Breast epithelium (tissue), 4 donors: ENCODE results near the gene FHOD3. TPM values are rescaled to one million over a fixed set of nuclear protein-coding genes. Genes with fewer than 3 reads are reported as not detected.

Experiments
- DNase-seq, 2 donors: peaks; one replicate each; pipeline ENCODE4 v3.0.0-alpha.2; 2019; ENCODE audit warnings: low spot score in 2 of 2
- H3K27ac ChIP-seq, 2 donors: fragments of 200-600 bp; sonication (generic) in 1 of 2; one replicate each; pipeline ENCODE4 v1.5.1; 2016 to 2019; ENCODE audit warnings: mild to moderate bottlenecking in 1 of 2
- H3K27me3 ChIP-seq, 2 donors: fragments of 200-600 bp; sonication (generic) in 1 of 2; one replicate each; pipeline versions ENCODE4 v1.5.1 to v1.6.0; 2017 to 2019; ENCODE audit warnings: control low read depth in 1 of 2, mild to moderate bottlenecking in 1 of 2
- H3K36me3 ChIP-seq: fragments of 200-600 bp; one replicate; pipeline ENCODE4 v1.5.1; 2019
- H3K4me1 ChIP-seq, 2 donors: fragments of 200-600 bp; sonication (generic); one replicate each; pipeline ENCODE4 v1.5.1; 2016 to 2019; ENCODE audit warnings: control low read depth in 1 of 2
- H3K4me3 ChIP-seq, 3 donors: fragments of 200-600 bp; sonication (generic); 1 replicate in 2 of 3; 2 replicates in 1 of 3; pipeline ENCODE4 v1.5.1; 2016 to 2019; ENCODE audit warnings: mild to moderate bottlenecking in 3 of 3, moderate library complexity in 2 of 3
- H3K9me3 ChIP-seq, 2 donors: fragments of 200-600 bp; sonication (generic) in 1 of 2; one replicate each; pipeline ENCODE4 v1.5.1; 2016 to 2019; ENCODE audit warnings: control low read depth in 1 of 2
- CTCF ChIP-seq, 3 donors: fragments of 450-650 bp; IDR thresholded peaks; one replicate each; pipeline ENCODE4 v1.5.1; 2016 to 2017; ENCODE audit warnings: antibody characterized with exemption in 3 of 3, mild to moderate bottlenecking in 3 of 3, moderate library complexity in 3 of 3
- POLR2A ChIP-seq: fragments of 450-650 bp; IDR thresholded peaks from one replicate; pipeline ENCODE4 v1.6.1; 2016; ENCODE audit warnings: antibody characterized with exemption, mild to moderate bottlenecking, moderate library complexity
- POLR2AphosphoS5 ChIP-seq, 3 donors: sonication (generic); formaldehyde crosslinking; IDR thresholded peaks; one replicate each; pipeline ENCODE4 v1.6.1; 2017; ENCODE audit warnings: antibody characterized with exemption in 3 of 3
- intact Hi-C: fragments of 100-400 bp; cut with DNase I; formaldehyde crosslinking; loops from one replicate; pipeline ENCODE4 v1.15.1; 2023; ENCODE audit warnings: low total_unique reads
- total RNA-seq, 3 donors: library from RNA; depleted of rRNA; stranded (reverse); fragments of >200 nt; gene quantifications; one replicate each; pipeline ENCODE4 v1.1.0, GENCODE V29; 2016

Gene FHOD3
- total RNA-seq, 3 donors from 2014 or later, result 1.9 to 13.1 (median 13.0) TPM

- Histone ChIP-seq H3K27ac (peak overlapping the region; percentile 87 to 92), H3K9me3 (no peaks in the 10 kb centered on the region), H3K4me3 (no peak overlapping the region), H3K4me1 (no peaks in the 10 kb centered on the region), H3K27me3 (no peaks in the 10 kb centered on the region), H3K36me3 (no peaks in the 10 kb centered on the region)
- TF ChIP-seq POLR2AphosphoS5 (IDR thresholded peaks at IDR 0.05) (no peak), CTCF (IDR thresholded peaks at IDR 0.05) (no peak), POLR2A (no peak)
- DNase-seq, result no peak
- intact Hi-C loops, result no loop called here
Measured at GRCh38 chr18:36592282-36592681, 294.8 kb downstream of the FHOD3 start.

GRCh38 chr18:36593001-36593400, 295.5 kb downstream of the FHOD3 start:
- H3K27me3 ChIP-seq, result no peaks in the 10 kb centered on the region
- H3K36me3 ChIP-seq, result no peaks in the 10 kb centered on the region
- no peak for TF ChIP-seq POLR2AphosphoS5 (IDR thresholded peaks at IDR 0.05)
- no peak for TF ChIP-seq POLR2A
- TF ChIP-seq CTCF (IDR thresholded peaks at IDR 0.05), result no peak
- intact Hi-C loops, result no loop called here
- no peaks in the 10 kb centered on the region for H3K9me3 ChIP-seq
- no peak for DNase-seq
- peak overlapping the region; percentile 29 to 92 for H3K27ac ChIP-seq
- no peak overlapping the region for H3K4me3 ChIP-seq
- H3K4me1 ChIP-seq, result no peaks in the 10 kb centered on the region

- TF ChIP-seq CTCF (IDR thresholded peaks at IDR 0.05) (no peak), POLR2AphosphoS5 (IDR thresholded peaks at IDR 0.05) (no peak), POLR2A (no peak)
- DNase-seq, result no peak
- intact Hi-C loops, result no loop called here
Measured at GRCh38 chr18:36593641-36594040, 296.1 kb downstream of the FHOD3 start.

GRCh38 chr18:36594621-36595020, 297.1 kb downstream of the FHOD3 start:
- H3K36me3 ChIP-seq, result no peaks in the 10 kb centered on the region
- no peaks in the 10 kb centered on the region for H3K27me3 ChIP-seq
- no peaks in the 10 kb centered on the region for H3K9me3 ChIP-seq
- no peak for TF ChIP-seq POLR2A
- no peak for TF ChIP-seq POLR2AphosphoS5 (IDR thresholded peaks at IDR 0.05)
- no peak for TF ChIP-seq CTCF (IDR thresholded peaks at IDR 0.05)
- no peak for DNase-seq
- no peak overlapping the region for H3K4me3 ChIP-seq
- intact Hi-C loops, result no loop called here
- no peak overlapping the region for H3K27ac ChIP-seq
- no peaks in the 10 kb centered on the region for H3K4me1 ChIP-seq

More at GRCh38 chr18:36593641-36594040, 296.1 kb downstream of the FHOD3 start:
- Histone ChIP-seq H3K27ac (peak overlapping the region; percentile 29 to 92), H3K36me3 (no peaks in the 10 kb centered on the region), H3K9me3 (no peaks in the 10 kb centered on the region), H3K27me3 (no peaks in the 10 kb centered on the region), H3K4me1 (no peaks in the 10 kb centered on the region), H3K4me3 (no peak overlapping the region)

- no peaks in the 10 kb centered on the region for H3K36me3 ChIP-seq
- no peaks in the 10 kb centered on the region for H3K4me1 ChIP-seq
- TF ChIP-seq CTCF (IDR thresholded peaks at IDR 0.05) (no peak), POLR2A (no peak), POLR2AphosphoS5 (IDR thresholded peaks at IDR 0.05) (no peak)
- H3K27ac ChIP-seq, result no peak overlapping the region
- no peak for DNase-seq
- intact Hi-C loops, result no loop called here
- H3K4me3 ChIP-seq, result no peak overlapping the region
- H3K9me3 ChIP-seq, result no peaks in the 10 kb centered on the region
- no peaks in the 10 kb centered on the region for H3K27me3 ChIP-seq
Measured at GRCh38 chr18:36595046-36595817, 297.7 kb downstream of the FHOD3 start.
